Left ventricle myocardium inferior (tissue), 1 donor: ENCODE measurements around the gene ENO2. TPM values are rescaled to one million over a fixed set of nuclear protein-coding genes. Genes with fewer than 3 reads are reported as not detected.

Experiments
- DNase-seq: peaks from one replicate; pipeline ENCODE4 v3.0.0-alpha.2; 2020
- H3K27ac ChIP-seq: fragments of 200-600 bp; replicated peaks from 2 replicates; pipeline ENCODE4 v1.8.0; 2021
- H3K27me3 ChIP-seq: fragments of 200-600 bp; 2 replicates; pipeline ENCODE4 v1.8.0; 2021; ENCODE audit warnings: low read depth
- H3K36me3 ChIP-seq: fragments of 200-600 bp; 2 replicates; pipeline ENCODE4 v1.8.0; 2021
- H3K4me1 ChIP-seq: fragments of 200-600 bp; 2 replicates; pipeline ENCODE4 v1.8.0; 2021
- H3K4me3 ChIP-seq: fragments of 200-600 bp; 2 replicates; pipeline ENCODE4 v1.8.0; 2021; ENCODE audit warnings: mild to moderate bottlenecking, moderate library complexity
- H3K9me3 ChIP-seq: fragments of 200-600 bp; replicated peaks from 2 replicates; pipeline ENCODE4 v1.8.0; 2021
- CTCF ChIP-seq: fragments of 200-600 bp; IDR thresholded peaks from 2 replicates; pipeline ENCODE4 v1.8.0; 2021; ENCODE audit warnings: antibody characterized with exemption, mild to moderate bottlenecking, borderline replicate concordance
- intact Hi-C: fragments of 100-400 bp; cut with micrococcal nuclease; formaldehyde crosslinking; loops from one replicate; pipeline ENCODE4 v1.11.0; 2022
- total RNA-seq: library from RNA; stranded (reverse); fragmentation: NEBNext Ultra II Directional; extraction: Animal tissue kit (Norgen Biotek cat#: 25700); gene quantifications from one replicate; pipeline ENCODE4 v1.2.1, GENCODE V29; 2021
- donor health status: DM: no; HTN: yes; CAD: no; lungs with severe emphysema.

The ENO2 gene
- total RNA-seq, 1 donor from 2014 or later = 14.8 TPM

GRCh38 chr12:6959805-6960592 lies 45.6 kb downstream of the ENO2 start:
- no peaks in the 10 kb centered on the region for H3K36me3 ChIP-seq
- peak; percentile 15 for DNase-seq
- peaks cover 61% of the 10 kb centered on the region for H3K4me1 ChIP-seq
- H3K27me3 ChIP-seq = no peaks in the 10 kb centered on the region
- peak overlapping the region; percentile 48 for H3K4me3 ChIP-seq
- intact Hi-C loops = loop anchor here (10.0 kb wide), 1 partner anchor 55 kb away; the partner anchor contains the start of gene LPCAT3
- no peaks in the 10 kb centered on the region for H3K9me3 ChIP-seq
- H3K27ac ChIP-seq = peak overlapping the region; percentile 86
- no peak for TF ChIP-seq CTCF

- intact Hi-C loops = loop anchor here (10.0 kb wide), 1 partner anchor 54 kb away; the partner anchor contains the start of gene LPCAT3
- no peak for TF ChIP-seq CTCF
Observed at GRCh38 chr12:6960593-6961277, 46.4 kb downstream of the ENO2 start.

GRCh38 chr12:6961278-6961694 lies 46.9 kb downstream of the ENO2 start:
- no peak for TF ChIP-seq CTCF
- DNase-seq = peak; percentile 60
- Histone ChIP-seq H3K36me3 (peaks cover 12% of the 10 kb centered on the region), H3K27me3 (no peaks in the 10 kb centered on the region), H3K9me3 (no peaks in the 10 kb centered on the region), H3K27ac (peak overlapping the region; percentile 86), H3K4me1 (peaks cover 68% of the 10 kb centered on the region), H3K4me3 (peak overlapping the region; percentile 38)
- intact Hi-C loops = loop anchor here (10.0 kb wide), 1 partner anchor 54 kb away; the partner anchor contains the start of gene LPCAT3

More at GRCh38 chr12:6960593-6961277, 46.4 kb downstream of the ENO2 start:
- DNase-seq = peak; percentile 14
- H3K36me3 ChIP-seq = peaks cover 6% of the 10 kb centered on the region
- H3K4me1 ChIP-seq = peaks cover 68% of the 10 kb centered on the region
- peak overlapping the region; percentile 86 for H3K27ac ChIP-seq
- peak overlapping the region; percentile 38 for H3K4me3 ChIP-seq
- H3K27me3 ChIP-seq = no peaks in the 10 kb centered on the region
- H3K9me3 ChIP-seq = no peaks in the 10 kb centered on the region

- H3K36me3 ChIP-seq = peaks cover 17% of the 10 kb centered on the region
- no peaks in the 10 kb centered on the region for H3K9me3 ChIP-seq
- H3K4me1 ChIP-seq = peaks cover 68% of the 10 kb centered on the region
- H3K4me3 ChIP-seq = peak overlapping the region; percentile 38
- intact Hi-C loops = loop anchor here (10.0 kb wide), 1 partner anchor 53 kb away; the partner anchor contains the start of gene LPCAT3
- DNase-seq = peak; percentile 53
- H3K27me3 ChIP-seq = no peaks in the 10 kb centered on the region
- peak overlapping the region; percentile 86 for H3K27ac ChIP-seq
- peak; percentile 52 for TF ChIP-seq CTCF
Observed at GRCh38 chr12:6961695-6962284, 47.4 kb downstream of the ENO2 start.
